Measurements from ENCODE around the gene RHOC.
"Not testable (repeated sequence)": the region's sequence is repeated elsewhere in the genome, so short reads cannot be mapped to it uniquely, and the experiment has no call there.

RHOC gene

GRCh38 chr1:112706505-112707220, at the start of gene RHOC:
Gene RHOC (minus strand): TSS chr1:112707127. CDS start chr1:112703799, 3,328 bp downstream.
- DNase-seq (ENCODE audit: low spot score): peak; percentile 52

- DNase-seq (ENCODE audit: low spot score): no peak
These were observed 47.2 kb upstream of the RHOC start for GRCh38 chr1:112754116-112754628.

- DNase-seq (ENCODE audit: low spot score): no peak
These were observed 41.5 kb upstream of the RHOC start for GRCh38 chr1:112748396-112748795.

- DNase-seq (ENCODE audit: low spot score): no peak
These were observed 37.2 kb upstream of the RHOC start for GRCh38 chr1:112744009-112744578.

GRCh38 chr1:112743174-112744008, 36.5 kb upstream of the RHOC start:
- no peak for DNase-seq (ENCODE audit: low spot score)

GRCh38 chr1:112737573-112737972, 30.6 kb upstream of the RHOC start:
- no peak for DNase-seq (ENCODE audit: low spot score)

GRCh38 chr1:112735752-112736151, 28.8 kb upstream of the RHOC start:
- DNase-seq (ENCODE audit: low spot score): no peak

- no peak for DNase-seq (ENCODE audit: low spot score)
These were observed 24.5 kb upstream of the RHOC start for GRCh38 chr1:112731451-112731850.

- no peak for DNase-seq (ENCODE audit: low spot score)
These were observed 23.0 kb upstream of the RHOC start for GRCh38 chr1:112729909-112730308.

GRCh38 chr1:112729011-112729410, 22.1 kb upstream of the RHOC start:
- DNase-seq (ENCODE audit: low spot score): not testable (repeated sequence)

GRCh38 chr1:112728306-112728971, 21.5 kb upstream of the RHOC start:
- not testable (repeated sequence) for DNase-seq (ENCODE audit: low spot score)

GRCh38 chr1:112727716-112728115, 20.8 kb upstream of the RHOC start:
- DNase-seq (ENCODE audit: low spot score): no peak

- DNase-seq (ENCODE audit: low spot score): not testable (repeated sequence)
These were observed 17.3 kb upstream of the RHOC start for GRCh38 chr1:112724240-112724639.

- no peak for DNase-seq (ENCODE audit: low spot score)
These were observed 16.5 kb upstream of the RHOC start for GRCh38 chr1:112723511-112723839.

GRCh38 chr1:112722601-112723510, 15.9 kb upstream of the RHOC start:
- no peak for DNase-seq (ENCODE audit: low spot score)

GRCh38 chr1:112721966-112722524, 15.1 kb upstream of the RHOC start:
- no peak for DNase-seq (ENCODE audit: low spot score)

- DNase-seq (ENCODE audit: low spot score): not testable (repeated sequence)
These were observed 14.4 kb upstream of the RHOC start for GRCh38 chr1:112721294-112721693.

- no peak for DNase-seq (ENCODE audit: low spot score)
These were observed 13.9 kb upstream of the RHOC start for GRCh38 chr1:112720800-112721199.

- DNase-seq (ENCODE audit: low spot score): no peak
These were observed 12.8 kb upstream of the RHOC start for GRCh38 chr1:112719706-112720105.

- peak; percentile 63 for DNase-seq (ENCODE audit: low spot score)
These were observed 11.9 kb upstream of the RHOC start for GRCh38 chr1:112718691-112719418.
